ENCODE data around the gene IGFBP5. TPM values are rescaled to one million over a fixed set of nuclear protein-coding genes. Genes with fewer than 3 reads are reported as not detected.

Gene IGFBP5
- total and polyA plus RNA-seq, 4 donors, result 2.3 to 43.4 (median 14.4) TPM

DNA sequence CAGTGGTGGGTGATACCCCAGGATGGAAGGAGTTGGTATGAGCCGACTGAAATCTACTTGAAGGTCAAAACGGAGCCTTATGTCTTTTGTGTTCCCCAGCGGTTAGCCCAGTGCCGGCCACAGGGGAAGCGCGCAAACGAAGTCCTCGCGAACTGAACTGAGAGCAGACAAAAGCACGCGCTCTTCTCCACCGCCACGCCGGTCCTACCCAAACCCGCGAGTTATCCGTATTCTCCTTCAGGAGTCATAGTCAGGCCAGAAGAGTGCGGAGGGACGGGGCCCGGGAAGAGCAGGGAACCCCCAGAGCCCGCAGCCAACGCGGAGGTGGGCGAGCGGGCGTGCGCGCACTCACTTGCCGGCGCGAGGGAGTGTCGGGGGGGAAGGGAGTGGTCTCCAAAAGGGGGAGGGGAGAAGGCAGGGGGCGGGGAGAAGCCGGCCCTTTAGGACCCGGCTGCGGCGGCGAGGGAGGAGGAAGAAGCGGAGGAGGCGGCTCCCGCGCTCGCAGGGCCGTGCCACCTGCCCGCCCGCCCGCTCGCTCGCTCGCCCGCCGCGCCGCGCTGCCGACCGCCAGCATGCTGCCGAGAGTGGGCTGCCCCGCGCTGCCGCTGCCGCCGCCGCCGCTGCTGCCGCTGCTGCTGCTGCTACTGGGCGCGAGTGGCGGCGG is 62.3 kb downstream of the IGFBP5 start, which contains the start of gene IGFBP2:
Gene IGFBP2, plus strand, starts transcription at position 469 of the 664 bp plus-strand sequence. Its CDS starts 104 bp downstream, at position 573.
- peak within 1 kb of the TSS; percentile 21 to 80 for H3K27ac ChIP-seq (ENCODE audit: low read depth in 1 of 2, low read length in 2 of 2)
- peak within 1 kb of the TSS; percentile 81 to 99 for H3K9ac ChIP-seq (ENCODE audit: low read depth in 1 of 2, low read length in 2 of 2)
- DNase-seq (ENCODE audit: low spot score), result peak; percentile 50
- peaks cover 5 to 34% (median 16%) of the 10 kb centered on the region in 4 donors for H3K4me1 ChIP-seq (ENCODE audit: control insufficient read depth in 4 of 4, insufficient read depth in 4 of 4, low read length in 3 of 4)
- H3K4me3 ChIP-seq (ENCODE audit: low read depth in 1 of 3, low read length in 3 of 3), result peak within 1 kb of the TSS; percentile 81 to 92 (median 90)
- H3K36me3 ChIP-seq (ENCODE audit: control insufficient read depth in 4 of 4, insufficient read depth in 3 of 4, low read depth in 1 of 4, low read length in 3 of 4), result peaks cover 0 to 2% (median 0%) of the 10 kb centered on the region in 4 donors
- WGBS, result 2% methylated on average over 70 of the region's 70 CpGs
- H3K27me3 ChIP-seq (ENCODE audit: control insufficient read depth in 4 of 4, insufficient read depth in 4 of 4, low read length in 3 of 4), result no peaks in the 10 kb centered on the region
- TF ChIP-seq RAD21 (IDR thresholded peaks at IDR 0.05) (peak in 1 of 2 donors; percentile 33), HNF4A (conservative IDR thresholded peaks at IDR 0.05) (peak in 1 of 2 donors; percentile 9), HNF4G (IDR thresholded peaks at IDR 0.05) (no peak), RXRA (IDR thresholded peaks at IDR 0.05) (no peak)
- TF ChIP-seq, protein P1, sequence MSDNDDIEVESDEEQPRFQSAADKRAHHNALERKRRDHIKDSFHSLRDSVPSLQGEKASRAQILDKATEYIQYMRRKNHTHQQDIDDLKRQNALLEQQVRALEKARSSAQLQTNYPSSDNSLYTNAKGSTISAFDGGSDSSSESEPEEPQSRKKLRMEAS (IDR thresholded peaks at IDR 0.05), result no peak
- no peaks in the 10 kb centered on the region for H3K9me3 ChIP-seq (ENCODE audit: control insufficient read depth in 4 of 4, low read length in 3 of 4)

GRCh38 chr2:216632346-216632951 is 62.9 kb downstream of the IGFBP5 start:
- H3K27ac ChIP-seq (ENCODE audit: low read depth in 1 of 2, low read length in 2 of 2), result no peak overlapping the region
- H3K9me3 ChIP-seq (ENCODE audit: control insufficient read depth in 4 of 4, low read length in 3 of 4), result no peaks in the 10 kb centered on the region
- peak overlapping the region in 1 of 3 donors; percentile 61 for H3K4me3 ChIP-seq (ENCODE audit: low read depth in 1 of 3, low read length in 3 of 3)
- no peak for DNase-seq (ENCODE audit: low spot score)
- peaks cover 0 to 2% (median 0%) of the 10 kb centered on the region in 4 donors for H3K36me3 ChIP-seq (ENCODE audit: control insufficient read depth in 4 of 4, insufficient read depth in 3 of 4, low read depth in 1 of 4, low read length in 3 of 4)
- 67% methylated on average over 13 of the region's 13 CpGs for WGBS
- no peaks in the 10 kb centered on the region for H3K27me3 ChIP-seq (ENCODE audit: control insufficient read depth in 4 of 4, insufficient read depth in 4 of 4, low read length in 3 of 4)
- H3K9ac ChIP-seq (ENCODE audit: low read depth in 1 of 2, low read length in 2 of 2), result no peak overlapping the region
- peaks cover 5 to 32% (median 16%) of the 10 kb centered on the region in 4 donors for H3K4me1 ChIP-seq (ENCODE audit: control insufficient read depth in 4 of 4, insufficient read depth in 4 of 4, low read length in 3 of 4)
- TF ChIP-seq FOXA2 (IDR thresholded peaks at IDR 0.05) (no peak), SP1 (IDR thresholded peaks at IDR 0.05) (no peak), RXRA (IDR thresholded peaks at IDR 0.05) (no peak), NR2F2 (IDR thresholded peaks at IDR 0.05) (no peak), EGR1 (IDR thresholded peaks at IDR 0.05; ENCODE audit: low read depth in 2 of 2) (no peak), FOXA1 (IDR thresholded peaks at IDR 0.05) (no peak), JUND (IDR thresholded peaks at IDR 0.05) (no peak), HNF4A (conservative IDR thresholded peaks at IDR 0.05) (no peak), HNF4G (IDR thresholded peaks at IDR 0.05) (no peak), TAF1 (conservative IDR thresholded peaks at IDR 0.05) (no peak), YY1 (IDR thresholded peaks at IDR 0.05) (no peak), RAD21 (IDR thresholded peaks at IDR 0.05) (no peak), GABPA (IDR thresholded peaks at IDR 0.05 in 1 of 2, conservative IDR thresholded peaks at IDR 0.05 in 1 of 2) (no peak)
- TF ChIP-seq, protein P2, sequence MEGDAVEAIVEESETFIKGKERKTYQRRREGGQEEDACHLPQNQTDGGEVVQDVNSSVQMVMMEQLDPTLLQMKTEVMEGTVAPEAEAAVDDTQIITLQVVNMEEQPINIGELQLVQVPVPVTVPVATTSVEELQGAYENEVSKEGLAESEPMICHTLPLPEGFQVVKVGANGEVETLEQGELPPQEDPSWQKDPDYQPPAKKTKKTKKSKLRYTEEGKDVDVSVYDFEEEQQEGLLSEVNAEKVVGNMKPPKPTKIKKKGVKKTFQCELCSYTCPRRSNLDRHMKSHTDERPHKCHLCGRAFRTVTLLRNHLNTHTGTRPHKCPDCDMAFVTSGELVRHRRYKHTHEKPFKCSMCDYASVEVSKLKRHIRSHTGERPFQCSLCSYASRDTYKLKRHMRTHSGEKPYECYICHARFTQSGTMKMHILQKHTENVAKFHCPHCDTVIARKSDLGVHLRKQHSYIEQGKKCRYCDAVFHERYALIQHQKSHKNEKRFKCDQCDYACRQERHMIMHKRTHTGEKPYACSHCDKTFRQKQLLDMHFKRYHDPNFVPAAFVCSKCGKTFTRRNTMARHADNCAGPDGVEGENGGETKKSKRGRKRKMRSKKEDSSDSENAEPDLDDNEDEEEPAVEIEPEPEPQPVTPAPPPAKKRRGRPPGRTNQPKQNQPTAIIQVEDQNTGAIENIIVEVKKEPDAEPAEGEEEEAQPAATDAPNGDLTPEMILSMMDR (IDR thresholded peaks at IDR 0.05; ENCODE audit: low read depth, low read length, missing input control), result no peak
- TF ChIP-seq, protein P3, sequence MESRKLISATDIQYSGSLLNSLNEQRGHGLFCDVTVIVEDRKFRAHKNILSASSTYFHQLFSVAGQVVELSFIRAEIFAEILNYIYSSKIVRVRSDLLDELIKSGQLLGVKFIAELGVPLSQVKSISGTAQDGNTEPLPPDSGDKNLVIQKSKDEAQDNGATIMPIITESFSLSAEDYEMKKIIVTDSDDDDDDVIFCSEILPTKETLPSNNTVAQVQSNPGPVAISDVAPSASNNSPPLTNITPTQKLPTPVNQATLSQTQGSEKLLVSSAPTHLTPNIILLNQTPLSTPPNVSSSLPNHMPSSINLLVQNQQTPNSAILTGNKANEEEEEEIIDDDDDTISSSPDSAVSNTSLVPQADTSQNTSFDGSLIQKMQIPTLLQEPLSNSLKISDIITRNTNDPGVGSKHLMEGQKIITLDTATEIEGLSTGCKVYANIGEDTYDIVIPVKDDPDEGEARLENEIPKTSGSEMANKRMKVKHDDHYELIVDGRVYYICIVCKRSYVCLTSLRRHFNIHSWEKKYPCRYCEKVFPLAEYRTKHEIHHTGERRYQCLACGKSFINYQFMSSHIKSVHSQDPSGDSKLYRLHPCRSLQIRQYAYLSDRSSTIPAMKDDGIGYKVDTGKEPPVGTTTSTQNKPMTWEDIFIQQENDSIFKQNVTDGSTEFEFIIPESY (IDR thresholded peaks at IDR 0.05), result no peak
- TF ChIP-seq, protein P1 (IDR thresholded peaks at IDR 0.05), result no peak
- TF ChIP-seq, protein P4, sequence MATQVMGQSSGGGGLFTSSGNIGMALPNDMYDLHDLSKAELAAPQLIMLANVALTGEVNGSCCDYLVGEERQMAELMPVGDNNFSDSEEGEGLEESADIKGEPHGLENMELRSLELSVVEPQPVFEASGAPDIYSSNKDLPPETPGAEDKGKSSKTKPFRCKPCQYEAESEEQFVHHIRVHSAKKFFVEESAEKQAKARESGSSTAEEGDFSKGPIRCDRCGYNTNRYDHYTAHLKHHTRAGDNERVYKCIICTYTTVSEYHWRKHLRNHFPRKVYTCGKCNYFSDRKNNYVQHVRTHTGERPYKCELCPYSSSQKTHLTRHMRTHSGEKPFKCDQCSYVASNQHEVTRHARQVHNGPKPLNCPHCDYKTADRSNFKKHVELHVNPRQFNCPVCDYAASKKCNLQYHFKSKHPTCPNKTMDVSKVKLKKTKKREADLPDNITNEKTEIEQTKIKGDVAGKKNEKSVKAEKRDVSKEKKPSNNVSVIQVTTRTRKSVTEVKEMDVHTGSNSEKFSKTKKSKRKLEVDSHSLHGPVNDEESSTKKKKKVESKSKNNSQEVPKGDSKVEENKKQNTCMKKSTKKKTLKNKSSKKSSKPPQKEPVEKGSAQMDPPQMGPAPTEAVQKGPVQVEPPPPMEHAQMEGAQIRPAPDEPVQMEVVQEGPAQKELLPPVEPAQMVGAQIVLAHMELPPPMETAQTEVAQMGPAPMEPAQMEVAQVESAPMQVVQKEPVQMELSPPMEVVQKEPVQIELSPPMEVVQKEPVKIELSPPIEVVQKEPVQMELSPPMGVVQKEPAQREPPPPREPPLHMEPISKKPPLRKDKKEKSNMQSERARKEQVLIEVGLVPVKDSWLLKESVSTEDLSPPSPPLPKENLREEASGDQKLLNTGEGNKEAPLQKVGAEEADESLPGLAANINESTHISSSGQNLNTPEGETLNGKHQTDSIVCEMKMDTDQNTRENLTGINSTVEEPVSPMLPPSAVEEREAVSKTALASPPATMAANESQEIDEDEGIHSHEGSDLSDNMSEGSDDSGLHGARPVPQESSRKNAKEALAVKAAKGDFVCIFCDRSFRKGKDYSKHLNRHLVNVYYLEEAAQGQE (IDR thresholded peaks at IDR 0.05), result no peak
